Cardiac fibroblast (primary cell): ENCODE data around the gene CLEC2D.
"Not testable (repeated sequence)": the region's sequence is repeated elsewhere in the genome, so short reads cannot be mapped to it uniquely, and the experiment has no call there.

Source experiments
- DNase-seq, 2 donors: peaks; one replicate each; pipeline versions ENCODE4 v3.0.0 to v3.0.0-alpha.2; 2010; ENCODE audit warnings: low read depth in 2 of 2
- H3K4me3 ChIP-seq, 2 donors: replicated peaks in 1 of 2; 1 replicate in 1 of 2; 2 replicates in 1 of 2; pipeline ENCODE4 v1.5.1; 2011; ENCODE audit warnings: low read depth in 2 of 2, low read length in 2 of 2, mild to moderate bottlenecking in 2 of 2, moderate library complexity in 1 of 2
- TF ChIP-seq, protein P1 (sequence below): IDR thresholded peaks from one replicate; pipeline ENCODE4 v1.5.1; 2011; ENCODE audit warnings: low read depth, mild to moderate bottlenecking, low read length, inconsistent platforms

Gene CLEC2D

GRCh38 chr12:9673404-9674225, 4.1 kb downstream of the CLEC2D start:
- no peak overlapping the region for H3K4me3 ChIP-seq
- TF ChIP-seq, protein P1, sequence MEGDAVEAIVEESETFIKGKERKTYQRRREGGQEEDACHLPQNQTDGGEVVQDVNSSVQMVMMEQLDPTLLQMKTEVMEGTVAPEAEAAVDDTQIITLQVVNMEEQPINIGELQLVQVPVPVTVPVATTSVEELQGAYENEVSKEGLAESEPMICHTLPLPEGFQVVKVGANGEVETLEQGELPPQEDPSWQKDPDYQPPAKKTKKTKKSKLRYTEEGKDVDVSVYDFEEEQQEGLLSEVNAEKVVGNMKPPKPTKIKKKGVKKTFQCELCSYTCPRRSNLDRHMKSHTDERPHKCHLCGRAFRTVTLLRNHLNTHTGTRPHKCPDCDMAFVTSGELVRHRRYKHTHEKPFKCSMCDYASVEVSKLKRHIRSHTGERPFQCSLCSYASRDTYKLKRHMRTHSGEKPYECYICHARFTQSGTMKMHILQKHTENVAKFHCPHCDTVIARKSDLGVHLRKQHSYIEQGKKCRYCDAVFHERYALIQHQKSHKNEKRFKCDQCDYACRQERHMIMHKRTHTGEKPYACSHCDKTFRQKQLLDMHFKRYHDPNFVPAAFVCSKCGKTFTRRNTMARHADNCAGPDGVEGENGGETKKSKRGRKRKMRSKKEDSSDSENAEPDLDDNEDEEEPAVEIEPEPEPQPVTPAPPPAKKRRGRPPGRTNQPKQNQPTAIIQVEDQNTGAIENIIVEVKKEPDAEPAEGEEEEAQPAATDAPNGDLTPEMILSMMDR = no peak
- DNase-seq = peak; percentile 90 to 94

DNA sequence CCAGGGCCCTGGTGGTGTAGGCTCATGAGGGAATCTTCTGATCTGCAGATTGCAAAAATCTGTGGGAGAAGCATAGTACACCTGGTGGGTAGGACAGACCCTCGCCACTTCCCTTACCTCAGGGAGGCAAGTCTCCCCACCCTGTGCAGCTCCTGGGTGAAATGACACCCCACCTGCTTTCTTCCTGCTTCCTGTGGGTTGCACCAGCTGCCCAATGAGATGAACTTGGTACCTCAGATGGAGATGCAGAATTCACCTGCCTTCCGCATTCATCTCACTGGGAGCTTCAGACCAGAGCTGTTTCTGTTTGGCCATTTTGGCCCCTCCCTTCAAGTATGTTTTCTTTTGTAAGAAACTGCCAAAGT, 4.7 kb downstream of the CLEC2D start:
- TF ChIP-seq, protein P1 = no peak
- DNase-seq = no peak
- no peak overlapping the region for H3K4me3 ChIP-seq

DNA sequence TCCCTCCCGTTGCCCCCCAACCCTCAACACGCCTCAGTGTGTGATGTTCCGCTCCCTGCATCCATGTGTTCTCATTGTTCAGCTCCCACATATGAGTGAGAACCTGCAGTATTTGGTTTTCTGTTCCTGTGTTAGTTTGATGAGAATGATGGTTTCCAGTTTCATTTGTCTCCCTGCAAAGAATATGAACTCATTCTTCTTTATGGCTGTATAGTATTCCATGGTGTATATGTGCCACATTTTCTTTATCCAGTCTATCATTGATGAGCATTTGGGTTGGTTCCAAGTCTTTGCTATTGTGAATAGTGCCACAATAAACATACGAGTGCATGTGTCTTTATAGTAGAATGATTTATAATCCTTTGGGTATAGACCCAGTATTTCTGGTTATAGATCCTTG, 13.0 kb downstream of the CLEC2D start:
- H3K4me3 ChIP-seq, DNase-seq: not testable (repeated sequence)

GRCh38 chr12:9682949-9683348, 13.4 kb downstream of the CLEC2D start:
- not testable (repeated sequence) for DNase-seq, H3K4me3 ChIP-seq

- not testable (repeated sequence) for H3K4me3 ChIP-seq
Measured at GRCh38 chr12:9685366-9685765, 15.9 kb downstream of the CLEC2D start.

DNA sequence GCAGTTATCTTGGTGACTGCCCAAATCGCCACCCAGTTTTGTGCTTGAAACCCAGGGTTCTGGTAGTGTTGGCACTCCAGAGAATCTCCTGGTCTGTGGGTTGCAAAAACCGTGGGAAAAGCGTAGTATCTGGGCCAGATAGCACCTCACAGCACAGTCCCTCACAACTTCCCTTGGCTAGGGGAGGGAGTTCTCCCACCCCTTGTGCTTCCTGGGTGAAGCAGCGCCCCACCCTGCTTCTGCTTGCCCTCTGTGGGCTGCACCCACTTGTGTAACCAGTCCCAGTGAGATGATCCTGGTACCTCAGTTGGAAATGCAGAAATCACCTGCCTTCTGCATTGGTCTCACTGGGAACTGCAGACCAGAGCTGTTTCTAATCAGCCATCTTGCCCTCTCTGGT, 16.4 kb downstream of the CLEC2D start:
- H3K4me3 ChIP-seq = no peak overlapping the region
- DNase-seq = no peak
- TF ChIP-seq, protein P1 = no peak

More at GRCh38 chr12:9685366-9685765, 15.9 kb downstream of the CLEC2D start:
- not testable (repeated sequence) for DNase-seq

DNA sequence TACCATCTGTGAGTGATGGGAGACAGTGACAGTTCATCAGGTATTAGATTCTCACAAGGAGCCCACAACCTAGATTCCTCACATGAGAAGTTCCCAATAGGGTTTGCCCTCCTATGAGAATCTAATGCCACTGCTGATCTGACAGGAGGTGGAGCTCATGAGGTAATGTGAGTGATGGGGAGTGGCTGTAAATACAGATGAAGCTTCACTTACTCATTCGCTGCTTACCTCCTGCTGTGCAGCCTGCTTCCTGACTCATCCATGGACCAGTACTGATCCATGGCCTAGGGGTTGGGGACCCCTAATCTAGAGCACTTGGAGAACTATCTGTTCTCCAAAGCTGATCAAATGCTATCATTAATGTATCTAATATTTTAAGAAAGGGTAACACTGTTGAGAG, 17.7 kb downstream of the CLEC2D start:
- no peak overlapping the region for H3K4me3 ChIP-seq
- peak in 1 of 2 donors; percentile 49 for DNase-seq
- TF ChIP-seq, protein P1 = no peak

GRCh38 chr12:9692909-9693308, 23.4 kb downstream of the CLEC2D start:
- TF ChIP-seq, protein P1 = no peak
- peak; percentile 12 to 26 for DNase-seq
- no peak overlapping the region for H3K4me3 ChIP-seq
